Panc1 (cell line): ENCODE results near the gene ZFP57. TPM values are rescaled to one million over a fixed set of nuclear protein-coding genes. Genes with fewer than 3 reads are reported as not detected.
A peak's percentile ranks its signal among the peaks of the same experiment; 100 is the strongest.

ENCODE experiments used
- ATAC-seq: fragments of 200-7000 bp; cut with Tn5 transposase; 2 replicates; pipeline ENCODE4 v1.9.1; 2020; ENCODE audit warnings: mild to moderate bottlenecking, moderate library complexity
- BruUV-seq: library from RNA; stranded (reverse); fragments of 400-500 nt; replicated peaks from 2 replicates; lab custom pipeline; 2021; lab: Mats Ljungman, UMichigan
- CTCF ChIA-PET: fragments of 300-600 bp; sonication (Branson Sonifier 250); formaldehyde crosslinking; loops from one replicate; lab custom pipeline; 2022; ENCODE audit warnings: antibody characterized with exemption; lab: Charles Lee
- POLR2A ChIA-PET: fragments of 300-600 bp; sonication (Branson Sonifier 250); formaldehyde crosslinking; loops from one replicate; lab custom pipeline; 2022; ENCODE audit warnings: antibody characterized with exemption; lab: Charles Lee
- DNase-seq: peaks from one replicate; pipeline ENCODE4 v3.0.0-alpha.2; 2010; ENCODE audit warnings: low read depth, low spot score
- H3K27ac ChIP-seq: 2 replicates; pipeline ENCODE4 v1.5.1; 2011; ENCODE audit warnings: mild to moderate bottlenecking, low read length, inconsistent platforms
- H3K27me3 ChIP-seq: fragments of 200-500 bp; sonication (Bioruptor generic); 2 replicates; pipeline ENCODE4 v1.6.0; 2014; ENCODE audit warnings: low read length, inconsistent platforms; ENCODE audit not compliant: control insufficient read depth, insufficient read depth
- H3K36me3 ChIP-seq: fragments of 200-500 bp; sonication (Bioruptor generic); 2 replicates; pipeline ENCODE4 v1.5.1; 2014; ENCODE audit warnings: inconsistent platforms, mild to moderate bottlenecking, low read length, moderate library complexity; ENCODE audit not compliant: control insufficient read depth, insufficient read depth
- H3K4me1 ChIP-seq: 2 replicates; pipeline ENCODE4 v1.5.1; 2011; ENCODE audit warnings: inconsistent platforms, mild to moderate bottlenecking, low read length, moderate library complexity; ENCODE audit not compliant: control insufficient read depth, insufficient read depth
- H3K4me3 ChIP-seq, 2 experiments: 2 replicates each; pipeline ENCODE4 v1.5.1; 2011 to 2012; ENCODE audit warnings: low read depth in 2 of 2, low read length in 2 of 2, mild to moderate bottlenecking in 2 of 2, inconsistent platforms in 1 of 2, moderate library complexity in 1 of 2
- H3K9me3 ChIP-seq: fragments of 200-500 bp; sonication (Bioruptor generic); 2 replicates; pipeline ENCODE4 v1.5.1; 2014; ENCODE audit warnings: low read depth, mild to moderate bottlenecking, inconsistent platforms, low read length, moderate library complexity; ENCODE audit not compliant: control insufficient read depth, insufficient read depth
- CTCF ChIP-seq: fragments of 450-650 bp; IDR thresholded peaks from 2 replicates; pipeline ENCODE4 v1.5.1; 2017; ENCODE audit warnings: mild to moderate bottlenecking
- POLR2AphosphoS5 ChIP-seq: IDR thresholded peaks from 2 replicates; pipeline ENCODE4 v1.6.1; 2012; ENCODE audit warnings: mild to moderate bottlenecking, low read depth, low read length, moderate library complexity
- REST ChIP-seq, 2 experiments: IDR thresholded peaks; 2 replicates each; pipeline ENCODE4 v1.6.1; 2011 to 2012; ENCODE audit warnings: low read depth in 2 of 2, control low read depth in 1 of 2, low read length in 1 of 2, mild to moderate bottlenecking in 1 of 2, moderate library complexity in 1 of 2; ENCODE audit not compliant: insufficient read depth in 1 of 2
- SIN3A ChIP-seq: IDR thresholded peaks from 2 replicates; pipeline ENCODE4 v1.6.1; 2012; ENCODE audit warnings: low read depth, mild to moderate bottlenecking, low read length, moderate library complexity, borderline replicate concordance; ENCODE audit not compliant: insufficient read depth
- TCF7L2 ChIP-seq: IDR thresholded peaks from 2 replicates; pipeline ENCODE4 v1.6.1; 2011; ENCODE audit warnings: mild to moderate bottlenecking, low read depth, low read length, inconsistent platforms
- in situ Hi-C: cut with HindIII; loops from 2 replicates; pipeline ENCODE4 v1.10.0; 2016; ENCODE audit warnings: low sequenced_read_pairs, low pct_unique_long_range_greater_than_20kb
- intact Hi-C: fragments of 100-400 bp; cut with micrococcal nuclease; formaldehyde crosslinking; loops from one replicate; pipeline ENCODE4 v1.10.0; 2022; ENCODE audit not compliant: unreplicated experiment
- total RNA-seq: library from RNA; stranded (reverse); gene quantifications from one replicate; pipeline ENCODE4 v1.2.1, GENCODE V29; 2021; ENCODE audit not compliant: unreplicated experiment

The ZFP57 gene
- total RNA-seq, 1 experiment from 2014 or later: not detected

GRCh38 chr6:29631860-29632731 lies 48.9 kb downstream of the ZFP57 start:
- H3K36me3 ChIP-seq: peaks cover 2% of the 10 kb centered on the region; the same call in 1 of the 2 replicates
- no peak overlapping the region for H3K27ac ChIP-seq
- no TSS peak for BruUV-seq
- TF ChIP-seq SIN3A: no peak
- TF ChIP-seq CTCF: no peak
- TF ChIP-seq POLR2AphosphoS5: no peak
- TF ChIP-seq TCF7L2: no peak
- no peak for TF ChIP-seq REST (IDR thresholded peaks at IDR 0.05; ENCODE audit: insufficient read depth in 1 of 2, low read depth in 2 of 2, low read length in 1 of 2)
- POLR2A ChIA-PET: interaction anchor here (0.6 kb wide), 1 partner anchor 283 kb away, joined by 14 read pairs; no protein-coding TSS in a partner anchor
- H3K9me3 ChIP-seq: no peaks in the 10 kb centered on the region
- H3K27me3 ChIP-seq: peaks cover 19% of the 10 kb centered on the region
- H3K4me3 ChIP-seq: peak overlapping the region; percentile 56 to 63
- no peaks in the 10 kb centered on the region for H3K4me1 ChIP-seq
- CTCF ChIA-PET: interaction anchor here (1.3 kb wide), 1 partner anchor 18 kb away, joined by 20 read pairs; no protein-coding TSS in a partner anchor
- no peak for DNase-seq
- intact Hi-C loops: no loop called here
- in situ Hi-C loops: no loop called here
- peak; percentile 49 for ATAC-seq

- Histone ChIP-seq H3K4me3 (no peak overlapping the region), H3K36me3 (peaks cover 2% of the 10 kb centered on the region; the same call in 1 of the 2 replicates), H3K27ac (no peak overlapping the region), H3K27me3 (peaks cover 19% of the 10 kb centered on the region), H3K4me1 (no peaks in the 10 kb centered on the region), H3K9me3 (no peaks in the 10 kb centered on the region)
- CTCF ChIA-PET: no interaction called here
- DNase-seq (no peak), ATAC-seq (no peak)
- TF ChIP-seq TCF7L2 (no peak), POLR2AphosphoS5 (no peak), REST (IDR thresholded peaks at IDR 0.05; ENCODE audit: insufficient read depth in 1 of 2, low read depth in 2 of 2, low read length in 1 of 2) (no peak), SIN3A (no peak), CTCF (no peak)
- intact Hi-C loops (no loop called here), in situ Hi-C loops (no loop called here)
- no TSS peak for BruUV-seq
- POLR2A ChIA-PET: no interaction called here
These were observed 49.6 kb downstream of the ZFP57 start for GRCh38 chr6:29631209-29631810.
